HEK293T (cell line): ENCODE data around the gene TCFL5.

Experiments used
- CTCF ChIA-PET: fragments of 350-600 bp; formaldehyde crosslinking; extraction: SDS; loops from one replicate; lab custom pipeline; 2021; ENCODE audit warnings: antibody characterized with exemption, inconsistent platforms; lab: Yijun Ruan, JAX
- POLR2A ChIA-PET: fragments of 350-600 bp; formaldehyde crosslinking; extraction: SDS; loops from one replicate; lab custom pipeline; 2020; ENCODE audit warnings: antibody characterized with exemption, inconsistent platforms; lab: Yijun Ruan, JAX
- DNase-seq: peaks from one replicate; pipeline ENCODE4 v3.0.0; 2012; ENCODE audit warnings: mixed read lengths; ENCODE audit errors: extremely low spot score
- ARNT ChIP-seq: fragments of 450-650 bp; IDR thresholded peaks from 2 replicates; pipeline ENCODE4 v1.6.1; 2017; ENCODE audit warnings: mild to moderate bottlenecking
- BHLHE40 ChIP-seq: fragments of 450-650 bp; IDR thresholded peaks from 2 replicates; pipeline ENCODE4 v1.6.1; 2016; ENCODE audit warnings: mild to moderate bottlenecking, moderate library complexity, borderline replicate concordance
- CTBP1 ChIP-seq: fragments of 450-650 bp; IDR thresholded peaks from 2 replicates; pipeline ENCODE4 v1.6.1; 2016; ENCODE audit warnings: borderline replicate concordance
- ELF4 ChIP-seq: fragments of 450-650 bp; IDR thresholded peaks from 2 replicates; pipeline ENCODE4 v1.6.1; 2017; ENCODE audit warnings: antibody characterized with exemption
- FOXA1 ChIP-seq: fragments of 450-650 bp; IDR thresholded peaks from 2 replicates; pipeline ENCODE4 v1.6.1; 2016; ENCODE audit warnings: mild to moderate bottlenecking
- FOXK2 ChIP-seq: fragments of 450-650 bp; IDR thresholded peaks from 2 replicates; pipeline ENCODE4 v1.6.1; 2016; ENCODE audit warnings: mild to moderate bottlenecking
- FOXM1 ChIP-seq: fragments of 450-650 bp; IDR thresholded peaks from 2 replicates; pipeline ENCODE4 v1.6.1; 2017; ENCODE audit warnings: mild to moderate bottlenecking, borderline replicate concordance
- HDGF ChIP-seq: fragments of 450-650 bp; IDR thresholded peaks from 2 replicates; pipeline ENCODE4 v1.6.1; 2017; ENCODE audit warnings: antibody characterized with exemption, borderline replicate concordance
- L3MBTL2 ChIP-seq: fragments of 450-650 bp; conservative IDR thresholded peaks from 2 replicates; pipeline ENCODE4 v1.6.1; 2016; ENCODE audit warnings: mild to moderate bottlenecking
- LEF1 ChIP-seq: fragments of 450-650 bp; IDR thresholded peaks from 2 replicates; pipeline ENCODE4 v1.6.1; 2017; ENCODE audit warnings: mild to moderate bottlenecking, borderline replicate concordance
- NFRKB ChIP-seq: fragments of 450-650 bp; IDR thresholded peaks from 2 replicates; pipeline ENCODE4 v1.6.1; 2016; ENCODE audit warnings: mild to moderate bottlenecking, moderate library complexity
- PKNOX1 ChIP-seq: fragments of 450-650 bp; IDR thresholded peaks from 2 replicates; pipeline ENCODE4 v1.6.1; 2016
- SP1 ChIP-seq: fragments of 450-650 bp; IDR thresholded peaks from 2 replicates; pipeline ENCODE4 v1.6.1; 2017
- SUZ12 ChIP-seq: fragments of 450-650 bp; IDR thresholded peaks from 2 replicates; pipeline ENCODE4 v1.6.1; 2016; ENCODE audit warnings: mild to moderate bottlenecking
- TARDBP ChIP-seq: fragments of 450-650 bp; IDR thresholded peaks from 2 replicates; pipeline ENCODE4 v1.6.1; 2016
- ZNF384 ChIP-seq: fragments of 450-650 bp; IDR thresholded peaks from 2 replicates; pipeline ENCODE4 v1.6.1; 2016

Gene TCFL5

GRCh38 chr20:62885896-62886708 is 24.5 kb upstream of the TCFL5 start:
- ChIA-PET POLR2A (no interaction called here), CTCF (no interaction called here)
- no peak for TF ChIP-seq LEF1
- TF ChIP-seq NFRKB, result no peak
- no peak for TF ChIP-seq ZNF384
- no peak for TF ChIP-seq BHLHE40
- no peak for TF ChIP-seq SUZ12
- no peak for TF ChIP-seq HDGF
- no peak for TF ChIP-seq CTBP1
- TF ChIP-seq FOXK2, result no peak
- no peak for TF ChIP-seq FOXM1
- no peak for TF ChIP-seq PKNOX1
- no peak for TF ChIP-seq SP1
- no peak for TF ChIP-seq L3MBTL2
- TF ChIP-seq ARNT, result no peak
- no peak for TF ChIP-seq ELF4
- no peak for TF ChIP-seq FOXA1
- TF ChIP-seq TARDBP, result no peak
- DNase-seq, result no peak

- CTCF ChIA-PET, result no interaction called here
- POLR2A ChIA-PET, result no interaction called here
- TF ChIP-seq FOXM1 (no peak), TARDBP (no peak), SP1 (no peak)
- no peak for DNase-seq
Measured at GRCh38 chr20:62885046-62885895, 23.6 kb upstream of the TCFL5 start.

- POLR2A ChIA-PET, result no interaction called here
- TF ChIP-seq ZNF384 (no peak), L3MBTL2 (no peak), SP1 (no peak), ELF4 (no peak), TARDBP (no peak), LEF1 (no peak), SUZ12 (no peak), FOXA1 (no peak)
- CTCF ChIA-PET, result no interaction called here
- DNase-seq, result no peak
Measured at GRCh38 chr20:62884556-62884955, 22.9 kb upstream of the TCFL5 start.

- DNase-seq, result no peak
- TF ChIP-seq ZNF384, result no peak
- no peak for TF ChIP-seq FOXK2
- no peak for TF ChIP-seq ARNT
- no peak for TF ChIP-seq HDGF
- no peak for TF ChIP-seq LEF1
- TF ChIP-seq FOXA1, result no peak
- no peak for TF ChIP-seq ELF4
- TF ChIP-seq NFRKB, result no peak
- no peak for TF ChIP-seq BHLHE40
- no peak for TF ChIP-seq L3MBTL2
- no peak for TF ChIP-seq SP1
- TF ChIP-seq SUZ12, result no peak
- TF ChIP-seq FOXM1, result no peak
- TF ChIP-seq PKNOX1, result no peak
- no peak for TF ChIP-seq TARDBP
- no peak for TF ChIP-seq CTBP1
- CTCF ChIA-PET, result no interaction called here
- POLR2A ChIA-PET, result no interaction called here
Measured at GRCh38 chr20:62882426-62882825, 20.8 kb upstream of the TCFL5 start.

- CTCF ChIA-PET, result no interaction called here
- POLR2A ChIA-PET, result no interaction called here
- TF ChIP-seq TARDBP (no peak), FOXA1 (no peak), ARNT (no peak), LEF1 (no peak), FOXK2 (no peak), ELF4 (no peak), NFRKB (no peak), HDGF (no peak), PKNOX1 (no peak), FOXM1 (no peak), L3MBTL2 (no peak), CTBP1 (no peak), SUZ12 (no peak), SP1 (no peak), BHLHE40 (no peak), ZNF384 (no peak)
Measured at GRCh38 chr20:62881662-62882395, 20.2 kb upstream of the TCFL5 start.

More at GRCh38 chr20:62881662-62882395, 20.2 kb upstream of the TCFL5 start:
- DNase-seq, result no peak
